GM12878 (cell line): ENCODE results near the gene DLX1. TPM values are rescaled to one million over a fixed set of nuclear protein-coding genes. Genes with fewer than 3 reads are reported as not detected.

Experiments used
- ATAC-seq: fragments of 200-7000 bp; cut with Tn5 transposase; 3 replicates; pipeline ENCODE4 v1.9.1; 2020; ENCODE audit warnings: mild to moderate bottlenecking, moderate library complexity
- BruUV-seq: library from RNA; stranded (reverse); fragments of 400-500 nt; replicated peaks from 2 replicates; lab custom pipeline; 2021; lab: Mats Ljungman, UMichigan
- CTCF ChIA-PET: fragments of 300-600 bp; sonication (Branson Sonifier 250); formaldehyde crosslinking; extraction: SDS; loops from one replicate; lab custom pipeline; 2021; ENCODE audit warnings: inconsistent platforms; lab: Yijun Ruan, JAX
- POLR2A ChIA-PET: fragments of 350-600 bp; formaldehyde crosslinking; extraction: SDS; loops from one replicate; lab custom pipeline; 2021; ENCODE audit warnings: inconsistent platforms; lab: Charles Lee
- RAD21 ChIA-PET: fragments of 300-600 bp; sonication (Branson Sonifier 250); formaldehyde crosslinking; loops from one replicate; lab custom pipeline; 2023; ENCODE audit warnings: antibody characterized with exemption; ENCODE audit not compliant: unreplicated experiment; lab: Charles Lee
- SMC1A ChIA-PET: fragments of 300-600 bp; sonication (Branson Sonifier 250); formaldehyde crosslinking; loops from one replicate; lab custom pipeline; 2023; ENCODE audit not compliant: unreplicated experiment, uncharacterized antibody; lab: Charles Lee
- DNase-seq: peaks from one replicate; pipeline ENCODE4 v3.0.0-alpha.2; 2011; ENCODE audit warnings: low read depth, low spot score
- FAIRE-seq: peaks from 3 replicates; lab custom pipeline; 2011; peaks lifted over from hg19 to GRCh38; lab: Jason Lieb, UNC
- H2AFZ ChIP-seq: 2 replicates; pipeline ENCODE4 v1.6.0; 2011; ENCODE audit warnings: low read depth, low read length, control low read depth; ENCODE audit not compliant: control insufficient read depth
- H3K27ac ChIP-seq: 2 replicates; pipeline ENCODE4 v1.5.1; 2011; ENCODE audit warnings: control low read depth; ENCODE audit not compliant: control insufficient read depth, insufficient read depth
- H3K27me3 ChIP-seq, 2 experiments: replicated peaks in 1 of 2; 2 replicates each; pipeline versions ENCODE4 v1.6.0 to v1.6.1; 2011; ENCODE audit warnings: low read length in 1 of 2; ENCODE audit not compliant: control insufficient read depth in 2 of 2, insufficient read depth in 2 of 2
- H3K36me3 ChIP-seq, 2 experiments: 2 replicates each; pipeline ENCODE4 v1.5.1; 2011; ENCODE audit warnings: low read length in 1 of 2; ENCODE audit not compliant: control insufficient read depth in 2 of 2, insufficient read depth in 2 of 2
- H3K4me1 ChIP-seq: 2 replicates; pipeline ENCODE4 v1.6.1; 2011; ENCODE audit warnings: mild to moderate bottlenecking, low read length, moderate library complexity, mixed read lengths; ENCODE audit not compliant: control insufficient read depth, insufficient read depth
- H3K4me2 ChIP-seq: 2 replicates; pipeline ENCODE4 v1.6.0; 2011; ENCODE audit warnings: control low read depth; ENCODE audit not compliant: control insufficient read depth, insufficient read depth
- H3K4me3 ChIP-seq: fragments of 200-600 bp; sonication (generic); 2 replicates; pipeline ENCODE4 v1.5.1; 2016
- H3K79me2 ChIP-seq: 2 replicates; pipeline ENCODE4 v1.6.0; 2011; ENCODE audit warnings: low read length; ENCODE audit not compliant: control insufficient read depth, insufficient read depth
- H3K9ac ChIP-seq: 2 replicates; pipeline ENCODE4 v1.8.0; 2011; ENCODE audit warnings: low read length, control low read depth, mixed read lengths; ENCODE audit not compliant: control insufficient read depth, insufficient read depth
- H3K9me3 ChIP-seq: replicated peaks from 3 replicates; pipeline ENCODE4 v1.5.1; 2011; ENCODE audit warnings: mild to moderate bottlenecking, low read length; ENCODE audit not compliant: control insufficient read depth, insufficient read depth
- H4K20me1 ChIP-seq: 2 replicates; pipeline ENCODE4 v1.6.0; 2011; ENCODE audit not compliant: control insufficient read depth, insufficient read depth
- CREB1 ChIP-seq: IDR thresholded peaks from 2 replicates; pipeline ENCODE4 v1.6.1; 2012; ENCODE audit warnings: low read depth, mild to moderate bottlenecking, inconsistent platforms
- CREM ChIP-seq: IDR thresholded peaks from 2 replicates; pipeline ENCODE4 v1.6.1; 2014; ENCODE audit warnings: antibody characterized with exemption, low read depth
- FOS ChIP-seq: IDR thresholded peaks from 3 replicates; pipeline ENCODE4 v1.6.1; 2011; ENCODE audit warnings: borderline replicate concordance; ENCODE audit not compliant: insufficient read length; ENCODE audit errors: extremely low read depth
- NR2C2 ChIP-seq: IDR thresholded peaks from 2 replicates; pipeline ENCODE4 v1.6.1; 2011; ENCODE audit warnings: borderline replicate concordance, low read depth; ENCODE audit not compliant: control insufficient read depth, insufficient read length
- NR2F1 ChIP-seq: fragments of 450-650 bp; conservative IDR thresholded peaks from 2 replicates; pipeline ENCODE4 v1.6.1; 2017; ENCODE audit warnings: mild to moderate bottlenecking
- POLR2A ChIP-seq: IDR thresholded peaks from 2 replicates; pipeline ENCODE4 v1.6.1; 2011; ENCODE audit warnings: low read depth, mild to moderate bottlenecking, low read length
- STAT3 ChIP-seq: IDR thresholded peaks from 2 replicates; pipeline ENCODE4 v1.6.1; 2011; ENCODE audit warnings: low read depth, low read length, improper control_type of control experiment
- TBL1XR1 ChIP-seq: IDR thresholded peaks from 2 replicates; pipeline ENCODE4 v1.6.1; 2012; ENCODE audit warnings: low read depth, low read length, improper control_type of control experiment
- WRNIP1 ChIP-seq: IDR thresholded peaks from 2 replicates; pipeline ENCODE4 v1.6.1; 2011; ENCODE audit warnings: low read depth, low read length, improper control_type of control experiment, borderline replicate concordance
- ZBED1 ChIP-seq: IDR thresholded peaks from 2 replicates; pipeline ENCODE4 v1.6.1; 2016; ENCODE audit warnings: borderline replicate concordance
- WGBS: methylation state at CpG from one replicate; pipeline ENCODE4 v1.1.6; 2016; ENCODE audit warnings: low lambda C conversion rate; ENCODE audit not compliant: insufficient replicate concordance, insufficient coverage; ENCODE audit errors: missing lambda C conversion rate; 5-methylcytosine and 5-hydroxymethylcytosine counted together
- in situ Hi-C: fragments of 300-500 bp; cut with MboI; formaldehyde crosslinking; loops from 9 replicates; pipeline ENCODE4 v1.14.3; 2018; ENCODE audit warnings: mixed read lengths
- intact Hi-C: fragments of 100-400 bp; cut with micrococcal nuclease; formaldehyde crosslinking; loops from one replicate; pipeline ENCODE4 v1.14.2; 2022; ENCODE audit not compliant: unreplicated experiment
- polyA plus RNA-seq, 11 experiments: library from polyadenylated mRNA; depleted of rRNA in 4 of 11; unstranded in 6 of 11; stranded (reverse) in 5 of 11; fragments of >200 nt; fragmentation: Nextera tagmentation in 4 of 11; fragmentation: Illumina TruSeq in 1 of 11; extraction: Ambion mirVana in 4 of 11; extraction: Trizol in 1 of 11; gene quantifications; 1 replicate in 1 of 11; 2 replicates in 10 of 11; pipeline versions ENCODE4 v1.2.1 to v1.2.3, GENCODE V29; 2011 to 2016; ENCODE audit warnings: inconsistent platforms in 2 of 11, missing spikeins in 2 of 11, low read depth in 1 of 11
- total RNA-seq, 4 experiments: library from RNA; depleted of rRNA in 3 of 4; stranded (reverse); fragments of >200 nt in 3 of 4; fragmentation: Illumina TruSeq in 1 of 4; extraction: Trizol in 1 of 4; gene quantifications; 2 replicates each; pipeline versions ENCODE4 v1.2.1 to v1.2.3, GENCODE V29; 2013 to 2021
- TF ChIP-seq, protein P1 (sequence below): fragments of 450-650 bp; IDR thresholded peaks from 2 replicates; pipeline ENCODE4 v1.6.1; 2016; ENCODE audit warnings: mild to moderate bottlenecking
- TF ChIP-seq, protein P2 (sequence below): IDR thresholded peaks from 2 replicates; pipeline ENCODE4 v1.6.1; 2012; ENCODE audit warnings: low read length, inconsistent platforms

The DLX1 gene
- total and polyA plus RNA-seq, 10 of the 15 experiments (the other 5 are each of a cell fraction or from before 2014, with no cell fraction given) = 0.06 TPM; not detected in 9

DNA sequence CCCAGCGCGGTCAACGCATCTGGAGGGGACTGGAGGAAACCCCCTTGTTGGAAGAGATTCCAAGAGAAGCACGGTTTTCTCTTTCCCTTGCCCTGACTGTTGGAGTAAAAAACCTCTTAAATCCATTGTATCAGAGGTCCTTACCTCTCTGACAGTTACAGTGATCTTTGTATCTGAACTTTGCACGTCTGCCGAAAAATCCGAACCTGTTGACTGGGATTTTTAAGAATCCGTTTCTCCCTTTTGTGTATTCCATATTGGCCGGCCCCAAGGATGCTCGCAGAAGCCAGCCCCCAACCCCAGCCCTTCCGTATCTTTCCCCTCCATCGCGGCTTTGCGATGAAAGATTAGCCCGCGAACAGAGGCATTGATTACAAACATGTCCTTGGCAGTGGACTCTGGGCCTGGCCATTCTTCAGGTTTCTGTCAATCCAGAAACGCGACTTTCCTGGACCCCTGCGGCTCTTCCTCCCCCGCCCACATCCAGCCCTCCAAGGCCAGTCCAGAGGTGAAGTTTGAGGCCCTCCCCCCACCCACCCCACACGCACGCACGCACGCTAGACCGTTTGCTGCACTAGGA lies 4.6 kb upstream of the DLX1 start:
- CTCF ChIA-PET = no interaction called here
- peaks cover 26 to 40% of the 10 kb centered on the region in 2 experiments for H3K27me3 ChIP-seq

DNA sequence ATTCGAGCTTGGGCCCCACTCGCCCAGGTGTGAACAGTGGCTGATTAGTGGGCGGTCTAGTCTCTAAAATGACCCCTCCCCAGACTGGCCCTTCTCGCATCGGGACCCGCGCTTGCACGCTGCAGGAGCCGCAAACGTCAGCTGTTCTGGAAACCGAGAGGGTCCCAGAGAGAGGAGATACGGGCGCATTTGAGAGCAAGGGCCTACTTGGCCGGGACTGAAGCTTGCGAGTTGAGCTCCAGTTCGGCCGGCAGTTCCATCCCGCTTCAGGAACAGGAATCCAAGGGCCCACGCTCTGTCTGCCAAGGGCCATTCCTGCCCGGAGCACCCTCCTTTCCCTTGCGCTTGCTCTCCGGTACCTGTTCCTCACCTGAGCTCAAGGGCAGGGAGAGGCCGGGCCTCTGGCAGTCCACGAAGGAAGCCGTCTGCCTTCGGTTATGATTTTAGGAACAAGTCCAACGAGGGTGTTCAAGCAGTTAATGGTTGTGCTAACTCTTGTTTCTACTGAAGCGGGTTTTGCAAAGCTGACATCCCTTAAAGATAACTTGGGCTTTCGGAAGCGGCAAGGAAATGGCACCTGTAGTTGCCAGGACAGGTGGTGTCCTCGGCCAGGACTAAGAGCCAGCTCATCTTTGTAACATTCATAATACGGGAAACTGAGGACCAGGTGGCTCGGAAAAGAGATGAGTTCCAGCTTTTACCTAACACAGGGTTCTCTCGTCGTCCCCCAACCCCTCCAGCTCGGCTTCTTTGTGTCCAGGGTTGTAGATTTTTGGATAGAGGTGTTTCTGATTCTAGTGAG lies 3.9 kb upstream of the DLX1 start:
- peaks cover 7% of the 10 kb centered on the region for H4K20me1 ChIP-seq
- no peak overlapping the region for H3K4me3 ChIP-seq
- H3K79me2 ChIP-seq = no peaks in the 10 kb centered on the region
- FAIRE-seq = no peak
- no peak overlapping the region for H3K4me2 ChIP-seq
- no peak overlapping the region for H3K9ac ChIP-seq
- SMC1A ChIA-PET = no interaction called here
- POLR2A ChIA-PET = no interaction called here
- CTCF ChIA-PET = no interaction called here
- no peak overlapping the region for H2AFZ ChIP-seq
- TF ChIP-seq TBL1XR1 (no peak), NR2F1 (no peak), WRNIP1 (no peak), STAT3 (no peak), CREM (no peak), ZBED1 (no peak), FOS (no peak)
- TF ChIP-seq, protein P1, sequence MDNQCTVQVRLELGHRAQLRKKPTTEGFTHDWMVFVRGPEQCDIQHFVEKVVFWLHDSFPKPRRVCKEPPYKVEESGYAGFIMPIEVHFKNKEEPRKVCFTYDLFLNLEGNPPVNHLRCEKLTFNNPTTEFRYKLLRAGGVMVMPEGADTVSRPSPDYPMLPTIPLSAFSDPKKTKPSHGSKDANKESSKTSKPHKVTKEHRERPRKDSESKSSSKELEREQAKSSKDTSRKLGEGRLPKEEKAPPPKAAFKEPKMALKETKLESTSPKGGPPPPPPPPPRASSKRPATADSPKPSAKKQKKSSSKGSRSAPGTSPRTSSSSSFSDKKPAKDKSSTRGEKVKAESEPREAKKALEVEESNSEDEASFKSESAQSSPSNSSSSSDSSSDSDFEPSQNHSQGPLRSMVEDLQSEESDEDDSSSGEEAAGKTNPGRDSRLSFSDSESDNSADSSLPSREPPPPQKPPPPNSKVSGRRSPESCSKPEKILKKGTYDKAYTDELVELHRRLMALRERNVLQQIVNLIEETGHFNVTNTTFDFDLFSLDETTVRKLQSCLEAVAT = no peak
- H3K36me3 ChIP-seq = no peaks in the 10 kb centered on the region
- no peak for ATAC-seq
- no peak for DNase-seq
- RAD21 ChIA-PET = no interaction called here
- no TSS peak for BruUV-seq
- no peak overlapping the region for H3K27ac ChIP-seq
- no peaks in the 10 kb centered on the region; the same call in 2 of the 3 replicates for H3K9me3 ChIP-seq
- in situ Hi-C loops (no loop called here), intact Hi-C loops (no loop called here)
- H3K27me3 ChIP-seq = peaks cover 26 to 40% of the 10 kb centered on the region in 2 experiments
- 45% methylated on average over 36 of the region's 36 CpGs for WGBS
- H3K4me1 ChIP-seq = peaks cover 17% of the 10 kb centered on the region

More for the DNA sequence above, 4.6 kb upstream of the DLX1 start:
- TF ChIP-seq NR2C2 (no peak), CREB1 (no peak), POLR2A (no peak)
- TF ChIP-seq, protein P2, sequence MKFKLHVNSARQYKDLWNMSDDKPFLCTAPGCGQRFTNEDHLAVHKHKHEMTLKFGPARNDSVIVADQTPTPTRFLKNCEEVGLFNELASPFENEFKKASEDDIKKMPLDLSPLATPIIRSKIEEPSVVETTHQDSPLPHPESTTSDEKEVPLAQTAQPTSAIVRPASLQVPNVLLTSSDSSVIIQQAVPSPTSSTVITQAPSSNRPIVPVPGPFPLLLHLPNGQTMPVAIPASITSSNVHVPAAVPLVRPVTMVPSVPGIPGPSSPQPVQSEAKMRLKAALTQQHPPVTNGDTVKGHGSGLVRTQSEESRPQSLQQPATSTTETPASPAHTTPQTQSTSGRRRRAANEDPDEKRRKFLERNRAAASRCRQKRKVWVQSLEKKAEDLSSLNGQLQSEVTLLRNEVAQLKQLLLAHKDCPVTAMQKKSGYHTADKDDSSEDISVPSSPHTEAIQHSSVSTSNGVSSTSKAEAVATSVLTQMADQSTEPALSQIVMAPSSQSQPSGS = no peak
- in situ Hi-C loops = no loop called here
- Histone ChIP-seq H3K36me3 (no peaks in the 10 kb centered on the region), H3K27ac (no peak overlapping the region), H3K4me3 (no peak overlapping the region), H3K4me2 (no peak overlapping the region), H4K20me1 (peaks cover 7% of the 10 kb centered on the region), H2AFZ (no peak overlapping the region), H3K9ac (no peak overlapping the region), H3K4me1 (peaks cover 17% of the 10 kb centered on the region), H3K79me2 (no peaks in the 10 kb centered on the region), H3K9me3 (no peaks in the 10 kb centered on the region; the same call in 2 of the 3 replicates)
- ATAC-seq (no peak), FAIRE-seq (no peak), DNase-seq (no peak)
- intact Hi-C loops = no loop called here
- POLR2A ChIA-PET = no interaction called here
- no TSS peak for BruUV-seq
- RAD21 ChIA-PET = no interaction called here
- SMC1A ChIA-PET = no interaction called here
- WGBS = 68% methylated on average over 24 of the region's 25 CpGs
